ENCODE results near the gene PARN. TPM values are rescaled to one million over a fixed set of nuclear protein-coding genes. Genes with fewer than 3 reads are reported as not detected.

The PARN gene
- total RNA-seq: 13.0 and 25.1 TPM in 2 replicates

GRCh38 chr16:14629919-14630619, at the start of gene PARN:
PARN (minus strand) TSS chr16:14630260; CDS start chr16:14630125, 135 bp downstream.

GRCh38 chr16:14632693-14633569, 2.9 kb upstream of the PARN start, which contains the start of gene BFAR:
BFAR (plus strand) TSS chr16:14632951; CDS start chr16:14644347, 11,396 bp downstream.

Other genes starting within 250 kb of the PARN start
- gene BFAR, start 2.7 kb upstream of the PARN start, total RNA-seq: 59.2 and 68.0 TPM in 2 replicates
- gene PLA2G10, start 64.0 kb upstream of the PARN start, total RNA-seq: not detected in 2 replicates
- gene NPIPA3, start 73.2 kb upstream of the PARN start, total RNA-seq: not detected in 2 replicates
- not detected in 2 replicates for gene NPIPA2, start 112.3 kb upstream of the PARN start, total RNA-seq
- 72.0 and 111 TPM in 2 replicates for gene NOMO1, start 203.5 kb upstream of the PARN start, total RNA-seq